ENCODE results near the gene PAPSS1. TPM values are rescaled to one million over a fixed set of nuclear protein-coding genes. Genes with fewer than 3 reads are reported as not detected.

PAPSS1 gene
- total RNA-seq, 2 donors from 2014 or later: 21.1 to 22.5 TPM

DNA sequence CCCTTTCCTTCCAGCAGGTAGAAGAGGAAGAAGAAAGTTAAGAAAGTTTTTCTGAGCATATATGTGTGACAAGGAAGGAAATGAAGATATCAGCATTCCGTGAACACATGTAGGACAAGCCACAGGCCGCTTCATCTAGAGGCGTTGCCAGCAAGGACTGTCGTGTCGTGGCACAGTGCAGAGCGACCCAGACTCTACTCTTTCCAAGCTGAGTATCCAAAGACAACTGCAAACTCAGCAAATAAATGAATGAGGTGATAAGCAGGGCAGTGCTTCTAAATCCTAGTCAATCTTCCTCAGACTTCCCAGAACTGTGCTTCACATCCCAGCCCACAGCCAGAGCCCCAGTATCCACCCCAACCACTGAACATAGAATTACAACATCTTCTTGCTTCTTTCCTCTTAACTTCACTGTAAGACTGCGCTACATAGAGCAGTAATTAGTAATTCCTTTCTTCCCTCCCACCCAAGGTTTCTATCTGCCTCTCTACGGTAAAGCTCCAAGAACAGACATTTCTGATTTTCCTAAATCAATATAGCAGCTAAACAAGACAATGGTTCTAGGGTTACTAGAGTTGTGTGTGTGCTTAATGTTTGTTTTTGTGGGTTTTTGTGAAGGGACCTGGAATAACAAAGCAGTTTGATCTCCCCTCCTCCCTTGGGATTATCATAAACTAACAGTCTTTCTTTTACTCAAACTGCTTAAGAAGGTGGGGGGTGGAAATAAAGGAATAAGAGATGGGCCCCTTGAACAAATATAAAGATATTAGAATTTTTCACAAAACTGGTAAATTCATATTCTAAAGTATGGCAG is 71.6 kb downstream of the PAPSS1 start:
- H3K36me3 ChIP-seq: no peaks in the 10 kb centered on the region
- H3K27ac ChIP-seq: no peak overlapping the region
- no peaks in the 10 kb centered on the region for H3K4me1 ChIP-seq
- no peaks in the 10 kb centered on the region for H3K27me3 ChIP-seq
- DNase-seq: no peak
- no peak overlapping the region for H3K4me3 ChIP-seq
- no peak overlapping the region for H3K9ac ChIP-seq (ENCODE audit: low read depth in 2 of 2, low read length in 2 of 2)
- intact Hi-C loops (cut with DNase I): no loop called here
- TF ChIP-seq, protein P1, sequence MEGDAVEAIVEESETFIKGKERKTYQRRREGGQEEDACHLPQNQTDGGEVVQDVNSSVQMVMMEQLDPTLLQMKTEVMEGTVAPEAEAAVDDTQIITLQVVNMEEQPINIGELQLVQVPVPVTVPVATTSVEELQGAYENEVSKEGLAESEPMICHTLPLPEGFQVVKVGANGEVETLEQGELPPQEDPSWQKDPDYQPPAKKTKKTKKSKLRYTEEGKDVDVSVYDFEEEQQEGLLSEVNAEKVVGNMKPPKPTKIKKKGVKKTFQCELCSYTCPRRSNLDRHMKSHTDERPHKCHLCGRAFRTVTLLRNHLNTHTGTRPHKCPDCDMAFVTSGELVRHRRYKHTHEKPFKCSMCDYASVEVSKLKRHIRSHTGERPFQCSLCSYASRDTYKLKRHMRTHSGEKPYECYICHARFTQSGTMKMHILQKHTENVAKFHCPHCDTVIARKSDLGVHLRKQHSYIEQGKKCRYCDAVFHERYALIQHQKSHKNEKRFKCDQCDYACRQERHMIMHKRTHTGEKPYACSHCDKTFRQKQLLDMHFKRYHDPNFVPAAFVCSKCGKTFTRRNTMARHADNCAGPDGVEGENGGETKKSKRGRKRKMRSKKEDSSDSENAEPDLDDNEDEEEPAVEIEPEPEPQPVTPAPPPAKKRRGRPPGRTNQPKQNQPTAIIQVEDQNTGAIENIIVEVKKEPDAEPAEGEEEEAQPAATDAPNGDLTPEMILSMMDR (IDR thresholded peaks at IDR 0.05): no peak
- H3K9me3 ChIP-seq: no peaks in the 10 kb centered on the region

DNA sequence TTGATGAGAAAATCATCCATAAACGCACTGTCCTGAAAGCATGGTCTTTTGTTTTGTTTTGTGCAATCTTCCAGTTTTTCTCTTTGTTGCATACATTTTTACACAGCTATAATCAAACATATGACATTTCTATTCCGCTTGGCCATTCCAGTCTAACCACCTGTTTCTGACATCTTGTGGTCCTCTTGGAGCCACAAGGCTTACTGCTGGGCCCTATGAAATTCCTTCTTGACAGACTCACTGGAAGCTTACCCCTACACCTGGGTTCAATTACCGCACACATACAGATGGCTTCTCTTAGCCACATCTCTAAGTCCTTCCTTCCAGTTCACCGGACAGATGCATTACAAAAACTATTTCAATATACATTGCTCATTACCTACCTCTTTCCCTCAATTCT is 72.4 kb downstream of the PAPSS1 start:
- intact Hi-C loops (cut with DNase I): no loop called here
- DNase-seq: no peak
- Histone ChIP-seq H3K27me3 (no peaks in the 10 kb centered on the region), H3K9ac (ENCODE audit: low read depth in 2 of 2, low read length in 2 of 2) (no peak overlapping the region), H3K9me3 (no peaks in the 10 kb centered on the region), H3K27ac (no peak overlapping the region), H3K4me1 (no peaks in the 10 kb centered on the region), H3K4me3 (no peak overlapping the region), H3K36me3 (no peaks in the 10 kb centered on the region)
- TF ChIP-seq, protein P1 (IDR thresholded peaks at IDR 0.05): no peak

DNA sequence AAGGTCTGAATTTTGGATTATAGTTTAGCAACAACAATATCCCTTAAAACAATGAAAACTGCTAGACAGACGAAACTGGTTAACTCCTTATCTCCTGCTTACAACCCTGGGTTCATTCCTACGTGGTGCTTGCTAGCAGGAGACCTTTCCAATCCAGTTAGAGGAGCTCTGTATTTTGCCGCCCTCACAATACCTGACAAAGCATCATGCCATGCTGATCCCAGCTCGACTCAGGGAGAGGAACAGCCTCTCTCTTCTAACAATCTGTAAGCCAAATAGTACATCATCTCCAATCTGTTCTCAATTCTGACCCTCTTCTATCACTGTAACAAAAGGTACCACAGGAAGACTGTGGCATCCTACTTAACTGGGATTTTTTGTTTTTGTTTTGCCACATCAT is 74.4 kb downstream of the PAPSS1 start:
- no peaks in the 10 kb centered on the region for H3K36me3 ChIP-seq
- H3K4me1 ChIP-seq: no peaks in the 10 kb centered on the region
- no peak overlapping the region for H3K4me3 ChIP-seq
- no peaks in the 10 kb centered on the region for H3K9me3 ChIP-seq
- no peak for DNase-seq
- no peaks in the 10 kb centered on the region for H3K27me3 ChIP-seq
- H3K9ac ChIP-seq (ENCODE audit: low read depth in 2 of 2, low read length in 2 of 2): no peak overlapping the region
- no peak overlapping the region for H3K27ac ChIP-seq
- intact Hi-C loops (cut with DNase I): no loop called here
- TF ChIP-seq, protein P1 (IDR thresholded peaks at IDR 0.05): no peak

DNA sequence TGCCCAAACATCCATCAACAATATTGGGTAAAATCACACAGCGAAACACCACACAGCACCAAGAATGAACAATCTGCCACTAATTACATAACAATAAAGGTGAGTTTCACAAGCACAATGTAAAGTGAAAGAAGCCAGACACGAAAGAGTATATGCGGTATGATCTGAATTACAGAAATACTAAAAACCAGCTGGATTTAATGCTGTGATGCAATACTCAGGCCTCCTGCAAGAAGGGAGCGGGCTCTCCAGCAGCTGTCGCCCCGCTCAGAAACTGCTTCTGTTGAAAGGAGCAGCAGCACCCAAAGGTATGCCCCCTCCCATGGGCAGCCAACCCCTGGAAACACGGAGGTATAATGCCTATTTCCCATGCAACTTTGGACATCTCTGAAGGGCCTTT is 77.0 kb downstream of the PAPSS1 start:
- Histone ChIP-seq H3K27ac (no peak overlapping the region), H3K4me3 (no peak overlapping the region), H3K27me3 (no peaks in the 10 kb centered on the region), H3K36me3 (no peaks in the 10 kb centered on the region), H3K4me1 (no peaks in the 10 kb centered on the region), H3K9me3 (no peaks in the 10 kb centered on the region), H3K9ac (ENCODE audit: low read depth in 2 of 2, low read length in 2 of 2) (no peak overlapping the region)
- intact Hi-C loops (cut with DNase I): no loop called here
- TF ChIP-seq, protein P1 (IDR thresholded peaks at IDR 0.05): no peak
- DNase-seq: no peak

DNA sequence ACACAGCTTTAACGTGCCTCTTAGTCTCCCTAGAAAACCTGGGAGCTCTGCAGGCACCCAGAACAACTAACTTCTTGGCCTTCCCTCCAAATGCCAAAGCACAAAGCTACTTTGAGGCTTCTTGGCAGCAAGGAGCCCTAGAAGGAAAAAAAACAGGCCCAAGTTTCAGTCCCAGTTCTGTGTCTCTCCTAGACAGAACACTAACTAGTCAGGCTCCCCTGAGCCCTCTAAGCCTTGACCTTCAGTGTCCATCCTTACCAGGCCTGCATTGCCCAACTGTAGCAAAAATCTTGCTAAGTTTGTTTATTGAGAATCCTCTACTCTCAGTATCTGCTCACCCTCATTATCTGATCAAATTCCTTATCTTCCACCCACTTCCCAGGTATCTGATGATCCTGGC is 79.2 kb downstream of the PAPSS1 start:
- intact Hi-C loops (cut with DNase I): no loop called here
- no peak for DNase-seq
- Histone ChIP-seq H3K27me3 (no peaks in the 10 kb centered on the region), H3K4me1 (no peaks in the 10 kb centered on the region), H3K36me3 (no peaks in the 10 kb centered on the region), H3K9ac (ENCODE audit: low read depth in 2 of 2, low read length in 2 of 2) (no peak overlapping the region), H3K4me3 (no peak overlapping the region), H3K9me3 (no peaks in the 10 kb centered on the region), H3K27ac (no peak overlapping the region)
- TF ChIP-seq, protein P1 (IDR thresholded peaks at IDR 0.05): no peak
